IMR-90 (cell line): Measurements from ENCODE around the gene RSL1D1.

ENCODE experiments used
- CEBPB ChIP-seq: IDR thresholded peaks from 2 replicates; pipeline ENCODE4 v1.6.1; 2012; ENCODE audit warnings: low read depth, low read length, improper control_type of control experiment
- CTCF ChIP-seq: conservative IDR thresholded peaks from 2 replicates; pipeline ENCODE4 v1.5.1; 2012; ENCODE audit warnings: mild to moderate bottlenecking, low read depth, low read length, improper control_type of control experiment
- MAZ ChIP-seq: IDR thresholded peaks from 2 replicates; pipeline ENCODE4 v1.6.1; 2012; ENCODE audit warnings: low read depth, mild to moderate bottlenecking, low read length, improper control_type of control experiment, moderate library complexity, borderline replicate concordance
- POLR2A ChIP-seq: IDR thresholded peaks from 2 replicates; pipeline ENCODE4 v1.6.1; 2012; ENCODE audit warnings: mild to moderate bottlenecking, low read depth, low read length
- RAD21 ChIP-seq: IDR thresholded peaks from 2 replicates; pipeline ENCODE4 v1.6.1; 2012; ENCODE audit warnings: low read length, improper control_type of control experiment

- TF ChIP-seq CTCF (no peak), POLR2A (no peak), RAD21 (no peak), MAZ (no peak), CEBPB (peak; percentile 95)
Observed at GRCh38 chr16:11877374-11877773, 26.0 kb upstream of the RSL1D1 start.
